Measurements from ENCODE around the gene WDR72. TPM values are rescaled to one million over a fixed set of nuclear protein-coding genes. Genes with fewer than 3 reads are reported as not detected.

The WDR72 gene
- total and polyA plus RNA-seq, 4 donors = 0.10 to 0.79 (median 0.37) TPM

GRCh38 chr15:53675832-53676231 is 83.6 kb downstream of the WDR72 start:
- H3K27ac ChIP-seq (ENCODE audit: low read depth, low read length) = no peak overlapping the region
- H3K27me3 ChIP-seq (ENCODE audit: control insufficient read depth, insufficient read depth, low read length) = no peaks in the 10 kb centered on the region
- H3K4me1 ChIP-seq (ENCODE audit: control insufficient read depth, insufficient read depth, low read length) = no peaks in the 10 kb centered on the region
- H3K36me3 ChIP-seq (ENCODE audit: control insufficient read depth, insufficient read depth, low read length) = no peaks in the 10 kb centered on the region
- H3K4me3 ChIP-seq (ENCODE audit: low read depth, low read length) = no peak overlapping the region
- no peak for DNase-seq (ENCODE audit: low read depth in 4 of 6, low spot score in 6 of 6)
- no peaks in the 10 kb centered on the region for H3K9me3 ChIP-seq (ENCODE audit: control insufficient read depth, insufficient read depth, low read length)

GRCh38 chr15:53671545-53671944 is 87.9 kb downstream of the WDR72 start:
- Histone ChIP-seq H3K36me3 (ENCODE audit: control insufficient read depth, insufficient read depth, low read length) (no peaks in the 10 kb centered on the region), H3K4me3 (ENCODE audit: low read depth, low read length) (no peak overlapping the region), H3K27ac (ENCODE audit: low read depth, low read length) (no peak overlapping the region), H3K9me3 (ENCODE audit: control insufficient read depth, insufficient read depth, low read length) (no peaks in the 10 kb centered on the region), H3K27me3 (ENCODE audit: control insufficient read depth, insufficient read depth, low read length) (peaks cover 7% of the 10 kb centered on the region), H3K4me1 (ENCODE audit: control insufficient read depth, insufficient read depth, low read length) (no peaks in the 10 kb centered on the region)
- no peak for DNase-seq (ENCODE audit: low read depth in 4 of 6, low spot score in 6 of 6)
- 59% methylated on average over 4 of the region's 4 CpGs for WGBS (ENCODE audit: insufficient coverage)

GRCh38 chr15:53670701-53671100 is 88.8 kb downstream of the WDR72 start:
- 70% methylated on average over 2 of the region's 3 CpGs for WGBS (ENCODE audit: insufficient coverage)
- no peaks in the 10 kb centered on the region for H3K36me3 ChIP-seq (ENCODE audit: control insufficient read depth, insufficient read depth, low read length)
- H3K27me3 ChIP-seq (ENCODE audit: control insufficient read depth, insufficient read depth, low read length) = peaks cover 7% of the 10 kb centered on the region
- H3K4me3 ChIP-seq (ENCODE audit: low read depth, low read length) = no peak overlapping the region
- H3K4me1 ChIP-seq (ENCODE audit: control insufficient read depth, insufficient read depth, low read length) = no peaks in the 10 kb centered on the region
- no peak overlapping the region for H3K27ac ChIP-seq (ENCODE audit: low read depth, low read length)
- no peak for DNase-seq (ENCODE audit: low read depth in 4 of 6, low spot score in 6 of 6)
- H3K9me3 ChIP-seq (ENCODE audit: control insufficient read depth, insufficient read depth, low read length) = no peaks in the 10 kb centered on the region

- Histone ChIP-seq H3K27ac (ENCODE audit: low read depth, low read length) (no peak overlapping the region), H3K4me1 (ENCODE audit: control insufficient read depth, insufficient read depth, low read length) (no peaks in the 10 kb centered on the region), H3K9me3 (ENCODE audit: control insufficient read depth, insufficient read depth, low read length) (no peaks in the 10 kb centered on the region), H3K4me3 (ENCODE audit: low read depth, low read length) (no peak overlapping the region), H3K27me3 (ENCODE audit: control insufficient read depth, insufficient read depth, low read length) (peaks cover 15% of the 10 kb centered on the region), H3K36me3 (ENCODE audit: control insufficient read depth, insufficient read depth, low read length) (no peaks in the 10 kb centered on the region)
- no CpG with 5 or more reads among the region's 4 CpGs for WGBS (ENCODE audit: insufficient coverage)
- DNase-seq (ENCODE audit: low read depth in 4 of 6, low spot score in 6 of 6) = peak in 3 of 6 donors; percentile 11 to 70 (median 32)
Measured at GRCh38 chr15:53665930-53666329, 93.5 kb downstream of the WDR72 start.

DNA sequence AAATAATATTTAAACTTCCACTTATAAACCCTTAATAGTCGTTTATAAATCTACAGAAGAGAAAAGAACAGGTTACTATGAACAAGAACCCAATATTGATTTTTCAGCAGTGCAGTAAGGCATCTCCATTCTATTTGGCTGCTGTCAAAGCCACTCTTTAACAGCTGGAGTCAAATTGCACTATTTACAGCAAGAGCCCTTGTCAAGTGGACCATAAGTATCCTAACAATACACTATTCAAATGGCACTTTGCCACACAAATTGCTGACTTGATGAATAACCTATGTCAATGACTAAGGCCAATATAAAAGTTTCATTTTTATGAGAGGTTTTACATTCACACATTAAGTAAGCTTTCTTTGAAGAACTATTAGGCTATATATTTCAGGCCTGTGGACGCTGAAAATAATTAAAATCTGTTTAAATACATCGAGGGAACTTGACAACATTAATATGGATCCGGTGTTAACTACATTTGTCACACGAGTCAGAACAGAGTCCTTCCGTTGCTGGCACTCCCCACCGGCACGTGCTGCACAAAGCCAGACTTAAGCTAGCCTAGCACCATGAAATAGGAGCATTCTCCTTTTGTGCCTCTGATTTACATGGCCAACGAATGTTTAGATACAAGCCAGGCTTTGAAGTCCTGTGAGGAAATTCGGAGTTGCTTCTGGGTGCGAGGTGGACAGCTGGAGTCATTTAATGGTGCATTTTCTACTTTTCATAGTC is 100.5 kb downstream of the WDR72 start:
- no peaks in the 10 kb centered on the region for H3K9me3 ChIP-seq (ENCODE audit: control insufficient read depth, insufficient read depth, low read length)
- no peak overlapping the region for H3K27ac ChIP-seq (ENCODE audit: low read depth, low read length)
- H3K4me3 ChIP-seq (ENCODE audit: low read depth, low read length) = no peak overlapping the region
- peak in 3 of 6 donors; percentile 23 to 73 (median 38) for DNase-seq (ENCODE audit: low read depth in 4 of 6, low spot score in 6 of 6)
- WGBS (ENCODE audit: insufficient coverage) = 15% methylated on average over 6 of the region's 11 CpGs
- H3K36me3 ChIP-seq (ENCODE audit: control insufficient read depth, insufficient read depth, low read length) = no peaks in the 10 kb centered on the region
- H3K4me1 ChIP-seq (ENCODE audit: control insufficient read depth, insufficient read depth, low read length) = no peaks in the 10 kb centered on the region
- H3K27me3 ChIP-seq (ENCODE audit: control insufficient read depth, insufficient read depth, low read length) = peaks cover 17% of the 10 kb centered on the region

- no peak overlapping the region for H3K27ac ChIP-seq (ENCODE audit: low read depth, low read length)
- no peaks in the 10 kb centered on the region for H3K9me3 ChIP-seq (ENCODE audit: control insufficient read depth, insufficient read depth, low read length)
- no peaks in the 10 kb centered on the region for H3K4me1 ChIP-seq (ENCODE audit: control insufficient read depth, insufficient read depth, low read length)
- no CpG with 5 or more reads among the region's 2 CpGs for WGBS (ENCODE audit: insufficient coverage)
- DNase-seq (ENCODE audit: low read depth in 4 of 6, low spot score in 6 of 6) = peak in 1 of 6 donors; percentile 43
- peaks cover 17% of the 10 kb centered on the region for H3K27me3 ChIP-seq (ENCODE audit: control insufficient read depth, insufficient read depth, low read length)
- H3K36me3 ChIP-seq (ENCODE audit: control insufficient read depth, insufficient read depth, low read length) = no peaks in the 10 kb centered on the region
- no peak overlapping the region for H3K4me3 ChIP-seq (ENCODE audit: low read depth, low read length)
Measured at GRCh38 chr15:53658255-53658654, 101.2 kb downstream of the WDR72 start.

- Histone ChIP-seq H3K27ac (ENCODE audit: low read depth, low read length) (no peak overlapping the region), H3K4me3 (ENCODE audit: low read depth, low read length) (no peak overlapping the region), H3K9me3 (ENCODE audit: control insufficient read depth, insufficient read depth, low read length) (no peaks in the 10 kb centered on the region), H3K4me1 (ENCODE audit: control insufficient read depth, insufficient read depth, low read length) (no peaks in the 10 kb centered on the region), H3K27me3 (ENCODE audit: control insufficient read depth, insufficient read depth, low read length) (peaks cover 17% of the 10 kb centered on the region), H3K36me3 (ENCODE audit: control insufficient read depth, insufficient read depth, low read length) (no peaks in the 10 kb centered on the region)
- no CpG with 5 or more reads among the region's 2 CpGs for WGBS (ENCODE audit: insufficient coverage)
- no peak for DNase-seq (ENCODE audit: low read depth in 4 of 6, low spot score in 6 of 6)
Measured at GRCh38 chr15:53648934-53649333, 110.5 kb downstream of the WDR72 start.

GRCh38 chr15:53644660-53645059 is 114.8 kb downstream of the WDR72 start:
- no peak overlapping the region for H3K4me3 ChIP-seq (ENCODE audit: low read depth, low read length)
- H3K27ac ChIP-seq (ENCODE audit: low read depth, low read length) = no peak overlapping the region
- no peak for DNase-seq (ENCODE audit: low read depth in 4 of 6, low spot score in 6 of 6)
- H3K4me1 ChIP-seq (ENCODE audit: control insufficient read depth, insufficient read depth, low read length) = no peaks in the 10 kb centered on the region
- WGBS (ENCODE audit: insufficient coverage) = 20% methylated on average over 1 of the region's 6 CpGs
- no peaks in the 10 kb centered on the region for H3K9me3 ChIP-seq (ENCODE audit: control insufficient read depth, insufficient read depth, low read length)
- peaks cover 17% of the 10 kb centered on the region for H3K27me3 ChIP-seq (ENCODE audit: control insufficient read depth, insufficient read depth, low read length)
- H3K36me3 ChIP-seq (ENCODE audit: control insufficient read depth, insufficient read depth, low read length) = no peaks in the 10 kb centered on the region

GRCh38 chr15:53634517-53635106 is 124.9 kb downstream of the WDR72 start:
- 89% methylated on average over 1 of the region's 2 CpGs for WGBS (ENCODE audit: insufficient coverage)
- Histone ChIP-seq H3K4me3 (ENCODE audit: low read depth, low read length) (no peak overlapping the region), H3K9me3 (ENCODE audit: control insufficient read depth, insufficient read depth, low read length) (peaks cover 5% of the 10 kb centered on the region), H3K36me3 (ENCODE audit: control insufficient read depth, insufficient read depth, low read length) (no peaks in the 10 kb centered on the region), H3K4me1 (ENCODE audit: control insufficient read depth, insufficient read depth, low read length) (no peaks in the 10 kb centered on the region), H3K27me3 (ENCODE audit: control insufficient read depth, insufficient read depth, low read length) (peaks cover 2% of the 10 kb centered on the region), H3K27ac (ENCODE audit: low read depth, low read length) (no peak overlapping the region)
- DNase-seq (ENCODE audit: low read depth in 4 of 6, low spot score in 6 of 6) = no peak

GRCh38 chr15:53627279-53627678 is 132.2 kb downstream of the WDR72 start:
- no CpG with 5 or more reads among the region's 3 CpGs for WGBS (ENCODE audit: insufficient coverage)
- H3K27ac ChIP-seq (ENCODE audit: low read depth, low read length) = no peak overlapping the region
- DNase-seq (ENCODE audit: low read depth in 4 of 6, low spot score in 6 of 6) = no peak
- H3K4me1 ChIP-seq (ENCODE audit: control insufficient read depth, insufficient read depth, low read length) = no peaks in the 10 kb centered on the region
- no peaks in the 10 kb centered on the region for H3K36me3 ChIP-seq (ENCODE audit: control insufficient read depth, insufficient read depth, low read length)
- H3K9me3 ChIP-seq (ENCODE audit: control insufficient read depth, insufficient read depth, low read length) = peaks cover 3% of the 10 kb centered on the region
- H3K4me3 ChIP-seq (ENCODE audit: low read depth, low read length) = no peak overlapping the region
- no peaks in the 10 kb centered on the region for H3K27me3 ChIP-seq (ENCODE audit: control insufficient read depth, insufficient read depth, low read length)

All from spinal cord (tissue), 10 donors.